22Rv1 (cell line): ENCODE data around the gene C12orf76.

Experiments
- H3K27ac ChIP-seq: fragments of 450-650 bp; 2 replicates; pipeline ENCODE4 v1.5.1; 2017
- ZFX ChIP-seq: fragments of 450-650 bp; IDR thresholded peaks from 2 replicates; pipeline ENCODE4 v1.6.1; 2017; ENCODE audit warnings: antibody characterized with exemption, borderline replicate concordance
- TF ChIP-seq, protein P1 (sequence below): fragments of 450-650 bp; IDR thresholded peaks from 2 replicates; pipeline ENCODE4 v1.5.1; 2017; ENCODE audit warnings: mild to moderate bottlenecking

The C12orf76 gene

DNA sequence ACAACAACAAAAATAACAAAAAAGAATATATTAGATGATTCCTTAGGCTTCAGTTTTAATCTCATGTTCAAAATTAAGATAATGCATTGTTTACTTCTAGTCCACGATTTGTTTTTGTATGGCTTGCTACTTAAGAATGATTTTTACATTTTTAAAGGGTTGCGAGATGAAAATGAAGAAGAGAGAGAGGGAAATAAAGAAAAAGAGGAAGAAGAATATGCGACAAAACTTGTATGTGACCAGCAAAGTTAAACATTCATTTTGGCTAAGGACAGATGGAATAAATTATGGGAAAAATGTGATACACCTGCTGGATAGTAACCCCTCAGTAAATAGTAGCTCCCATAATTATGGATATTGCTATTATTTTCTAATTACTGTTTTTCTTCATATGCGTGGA lies 50.9 kb downstream of the C12orf76 start:
- TF ChIP-seq, protein P1, sequence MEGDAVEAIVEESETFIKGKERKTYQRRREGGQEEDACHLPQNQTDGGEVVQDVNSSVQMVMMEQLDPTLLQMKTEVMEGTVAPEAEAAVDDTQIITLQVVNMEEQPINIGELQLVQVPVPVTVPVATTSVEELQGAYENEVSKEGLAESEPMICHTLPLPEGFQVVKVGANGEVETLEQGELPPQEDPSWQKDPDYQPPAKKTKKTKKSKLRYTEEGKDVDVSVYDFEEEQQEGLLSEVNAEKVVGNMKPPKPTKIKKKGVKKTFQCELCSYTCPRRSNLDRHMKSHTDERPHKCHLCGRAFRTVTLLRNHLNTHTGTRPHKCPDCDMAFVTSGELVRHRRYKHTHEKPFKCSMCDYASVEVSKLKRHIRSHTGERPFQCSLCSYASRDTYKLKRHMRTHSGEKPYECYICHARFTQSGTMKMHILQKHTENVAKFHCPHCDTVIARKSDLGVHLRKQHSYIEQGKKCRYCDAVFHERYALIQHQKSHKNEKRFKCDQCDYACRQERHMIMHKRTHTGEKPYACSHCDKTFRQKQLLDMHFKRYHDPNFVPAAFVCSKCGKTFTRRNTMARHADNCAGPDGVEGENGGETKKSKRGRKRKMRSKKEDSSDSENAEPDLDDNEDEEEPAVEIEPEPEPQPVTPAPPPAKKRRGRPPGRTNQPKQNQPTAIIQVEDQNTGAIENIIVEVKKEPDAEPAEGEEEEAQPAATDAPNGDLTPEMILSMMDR = no peak
- TF ChIP-seq ZFX = no peak
- no peak overlapping the region for H3K27ac ChIP-seq

DNA sequence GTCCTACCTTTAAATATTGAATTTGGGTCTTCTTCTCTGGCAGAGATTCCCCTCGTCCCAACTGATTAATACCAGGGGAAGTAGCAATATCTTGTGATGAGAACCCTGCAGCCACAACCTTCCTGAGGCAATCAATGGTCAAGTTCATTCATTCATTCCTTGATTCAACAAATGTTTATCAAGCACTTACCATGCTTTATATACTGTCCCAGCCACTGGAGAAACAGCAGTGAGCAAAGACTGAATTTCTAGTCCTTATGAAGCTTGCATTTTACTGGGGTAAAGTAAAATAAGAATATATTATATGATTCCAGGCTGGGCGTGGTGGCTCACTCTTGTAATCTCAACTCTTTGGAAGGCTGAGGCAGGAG lies 51.9 kb downstream of the C12orf76 start:
- H3K27ac ChIP-seq = peak overlapping the region; percentile 23; the same call in 1 of the 2 replicates
- TF ChIP-seq, protein P1 = no peak
- no peak for TF ChIP-seq ZFX

DNA sequence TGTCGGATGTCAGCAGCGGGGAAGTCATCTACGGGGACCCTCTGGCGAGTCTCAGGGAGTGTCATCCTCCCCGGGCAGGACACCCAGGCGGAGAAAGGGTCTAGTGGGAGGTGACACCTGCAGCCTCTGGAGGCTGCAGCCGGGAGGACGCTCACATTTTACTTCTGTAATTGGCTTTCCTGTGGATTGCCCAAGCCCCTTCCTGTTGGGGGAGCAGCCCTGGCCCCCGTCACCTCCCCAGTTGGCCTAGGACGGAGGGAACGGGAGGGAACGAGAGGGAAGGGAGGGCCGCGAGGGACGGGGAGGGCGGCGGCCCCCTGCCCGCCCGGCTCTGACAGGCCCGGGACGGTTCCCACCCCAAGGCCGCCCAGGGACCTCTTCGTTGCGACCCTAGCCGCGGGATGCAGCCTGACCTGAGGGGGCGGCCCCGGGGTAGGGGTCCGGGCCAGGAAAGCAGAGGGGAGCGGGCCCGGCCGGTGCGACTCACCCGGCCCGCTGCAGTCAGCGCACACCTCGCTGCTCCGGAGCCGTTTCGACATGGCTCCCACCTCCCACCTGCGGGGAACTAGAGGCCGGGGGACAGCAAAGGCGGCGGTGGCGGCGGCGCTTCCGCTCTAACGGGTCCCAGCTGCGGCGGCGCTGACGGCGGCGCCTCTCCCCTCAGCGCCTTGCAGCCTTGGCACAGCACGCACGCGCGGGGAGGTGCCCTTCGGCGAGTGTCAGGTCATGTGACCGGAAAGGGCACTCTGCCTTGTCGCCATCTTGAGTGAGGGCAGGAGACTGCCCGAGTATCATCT lies 52.4 kb downstream of the C12orf76 start, which contains the start of gene GIT2:
Gene GIT2, minus strand, starts transcription at position 683 of the 797 bp plus-strand sequence. Its CDS starts 144 bp downstream, at position 539.
- peak within 1 kb of the TSS; percentile 23; the same call in 1 of the 2 replicates for H3K27ac ChIP-seq
- TF ChIP-seq, protein P1 = no peak
- no peak for TF ChIP-seq ZFX

DNA sequence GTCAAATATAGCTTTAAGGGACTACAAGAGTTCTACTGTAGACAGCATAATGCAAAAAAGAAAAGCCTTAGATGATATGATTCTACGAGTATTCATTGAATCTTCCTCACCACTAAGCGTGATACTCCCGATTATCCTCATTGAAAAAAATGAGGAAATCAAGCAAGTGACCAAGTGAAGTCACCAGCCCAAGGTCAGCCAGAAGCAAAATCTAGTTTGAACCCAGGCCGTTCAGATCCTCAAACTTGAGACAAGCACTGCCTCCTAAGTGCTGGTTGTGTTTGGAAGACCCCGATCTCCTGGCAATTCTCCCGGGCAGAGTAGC lies 53.0 kb downstream of the C12orf76 start:
- TF ChIP-seq, protein P1 = no peak
- no peak for TF ChIP-seq ZFX
- H3K27ac ChIP-seq = no peak overlapping the region

DNA sequence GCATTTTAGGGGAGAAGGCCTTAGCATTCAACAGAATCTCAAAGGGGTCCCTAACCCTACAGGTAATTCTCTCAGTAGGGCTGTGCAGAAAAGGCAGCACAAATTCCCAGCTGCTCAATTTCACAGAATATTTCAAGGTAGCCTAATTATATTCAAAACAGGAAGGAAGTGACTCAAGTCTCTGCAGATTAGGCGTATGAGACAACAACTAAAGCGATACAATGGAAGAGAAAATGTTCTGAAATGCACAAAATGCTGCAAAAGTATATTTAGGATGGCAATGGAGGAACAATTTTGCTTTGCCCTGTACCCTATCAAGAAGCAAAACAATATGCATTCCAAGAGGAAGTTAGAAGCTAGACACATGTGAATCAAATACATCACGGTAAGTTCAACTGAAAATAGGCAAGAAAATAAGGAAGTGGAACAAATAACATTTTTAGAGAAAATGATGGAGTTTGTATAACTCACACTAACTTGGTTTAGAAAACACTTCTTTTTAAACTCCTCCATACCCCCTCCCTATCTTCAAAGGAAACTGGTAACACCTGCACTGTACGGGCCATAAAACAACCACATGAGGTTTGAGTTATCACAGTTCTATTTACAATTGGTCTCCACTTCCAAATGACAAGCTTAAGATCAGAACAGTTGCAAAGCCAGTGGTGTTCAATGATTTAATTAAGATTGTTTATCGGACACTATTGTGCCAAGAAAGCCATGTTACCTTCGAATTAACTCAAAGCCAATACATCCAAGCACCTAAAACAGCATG lies 53.7 kb downstream of the C12orf76 start:
- no peak overlapping the region for H3K27ac ChIP-seq
- TF ChIP-seq, protein P1 = no peak
- TF ChIP-seq ZFX = no peak

DNA sequence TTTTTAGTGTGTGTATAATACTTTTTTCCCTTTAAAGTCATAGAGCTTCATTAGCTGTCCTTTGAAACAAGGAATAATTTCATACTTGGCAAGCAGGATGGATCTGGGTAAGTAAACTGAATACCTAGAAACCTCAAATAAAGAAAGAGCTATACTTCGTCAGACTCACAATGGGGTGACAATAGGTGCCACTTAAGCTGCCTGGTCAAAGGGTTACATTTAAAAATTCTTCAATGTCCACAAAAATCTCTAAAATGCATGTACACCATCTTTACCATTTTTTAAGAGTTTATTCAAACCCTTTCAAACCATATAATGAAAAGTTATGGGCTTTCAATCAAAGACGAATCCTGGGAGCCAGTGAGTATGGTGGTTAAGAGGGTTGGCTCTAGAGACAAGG lies 55.2 kb downstream of the C12orf76 start:
- TF ChIP-seq, protein P1 = no peak
- TF ChIP-seq ZFX = no peak
- no peak overlapping the region for H3K27ac ChIP-seq

DNA sequence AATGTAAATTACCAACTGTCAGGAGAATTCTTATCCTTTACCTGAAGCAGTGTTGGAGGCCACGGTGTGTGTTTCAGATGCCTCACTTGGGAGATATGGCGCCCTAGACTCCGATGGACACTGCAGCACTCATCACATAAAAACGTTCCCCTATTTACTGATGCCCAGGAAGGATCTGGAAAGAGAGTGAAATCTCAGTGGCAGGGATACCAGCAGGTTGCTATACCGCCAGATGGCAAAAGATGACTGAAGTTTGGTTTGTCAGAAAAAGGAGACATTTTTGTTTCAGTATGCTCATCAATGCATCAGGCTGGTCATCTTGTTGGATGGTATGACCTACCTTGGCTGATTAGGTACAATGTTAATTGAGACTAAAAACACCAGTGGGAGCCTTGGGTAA lies 56.7 kb downstream of the C12orf76 start:
- TF ChIP-seq, protein P1 = no peak
- no peak for TF ChIP-seq ZFX
- no peak overlapping the region for H3K27ac ChIP-seq
